Measurements from ENCODE around the gene GAGE13.
A peak's percentile ranks its signal among the peaks of the same experiment; 100 is the strongest.
"Not testable (repeated sequence)": the region's sequence is repeated elsewhere in the genome, so short reads cannot be mapped to it uniquely, and the experiment has no call there.

Gene GAGE13

DNA sequence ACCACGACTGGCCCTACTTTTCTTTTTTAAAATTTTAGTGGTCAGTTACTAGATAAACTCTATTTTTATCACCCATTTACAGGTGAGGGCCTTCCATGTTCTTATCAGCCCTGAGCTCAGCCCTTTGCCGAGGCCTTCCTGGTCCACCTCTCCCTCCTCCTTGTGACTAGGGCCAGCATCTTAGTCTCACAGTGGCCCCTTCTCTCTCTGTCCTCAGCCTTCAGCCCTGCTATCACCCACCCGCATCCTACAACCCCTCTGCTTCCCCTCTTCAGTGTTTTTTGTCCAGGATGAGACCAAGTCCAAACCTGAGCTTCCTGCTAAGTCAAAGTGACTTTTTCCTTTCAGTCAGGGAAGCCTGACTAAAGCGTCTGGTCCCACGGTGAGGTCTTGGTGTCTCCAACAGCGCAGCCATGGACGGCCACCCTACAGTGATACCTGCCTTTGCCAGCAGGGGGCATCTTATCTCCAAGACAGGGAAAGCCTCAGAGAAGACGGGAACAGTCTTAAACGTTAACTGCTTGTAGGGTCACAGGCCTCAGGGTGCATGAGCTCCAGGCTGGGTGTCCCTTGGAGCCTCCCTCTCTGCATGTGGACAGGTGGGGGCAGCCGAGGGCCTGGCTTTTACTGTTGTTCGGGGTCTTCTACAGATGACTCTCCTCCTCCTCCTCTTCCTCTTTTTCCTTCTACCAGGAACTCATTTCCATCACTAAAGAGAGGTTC lies 39.6 kb upstream of the GAGE13 start:
- DNase-seq (ENCODE audit: insufficient read length, low spot score): no peak
- TF ChIP-seq, protein P1, sequence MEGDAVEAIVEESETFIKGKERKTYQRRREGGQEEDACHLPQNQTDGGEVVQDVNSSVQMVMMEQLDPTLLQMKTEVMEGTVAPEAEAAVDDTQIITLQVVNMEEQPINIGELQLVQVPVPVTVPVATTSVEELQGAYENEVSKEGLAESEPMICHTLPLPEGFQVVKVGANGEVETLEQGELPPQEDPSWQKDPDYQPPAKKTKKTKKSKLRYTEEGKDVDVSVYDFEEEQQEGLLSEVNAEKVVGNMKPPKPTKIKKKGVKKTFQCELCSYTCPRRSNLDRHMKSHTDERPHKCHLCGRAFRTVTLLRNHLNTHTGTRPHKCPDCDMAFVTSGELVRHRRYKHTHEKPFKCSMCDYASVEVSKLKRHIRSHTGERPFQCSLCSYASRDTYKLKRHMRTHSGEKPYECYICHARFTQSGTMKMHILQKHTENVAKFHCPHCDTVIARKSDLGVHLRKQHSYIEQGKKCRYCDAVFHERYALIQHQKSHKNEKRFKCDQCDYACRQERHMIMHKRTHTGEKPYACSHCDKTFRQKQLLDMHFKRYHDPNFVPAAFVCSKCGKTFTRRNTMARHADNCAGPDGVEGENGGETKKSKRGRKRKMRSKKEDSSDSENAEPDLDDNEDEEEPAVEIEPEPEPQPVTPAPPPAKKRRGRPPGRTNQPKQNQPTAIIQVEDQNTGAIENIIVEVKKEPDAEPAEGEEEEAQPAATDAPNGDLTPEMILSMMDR (IDR thresholded peaks at IDR 0.05; ENCODE audit: insufficient read depth, missing control alignments): peak; percentile 35
- no peak for FAIRE-seq

DNA sequence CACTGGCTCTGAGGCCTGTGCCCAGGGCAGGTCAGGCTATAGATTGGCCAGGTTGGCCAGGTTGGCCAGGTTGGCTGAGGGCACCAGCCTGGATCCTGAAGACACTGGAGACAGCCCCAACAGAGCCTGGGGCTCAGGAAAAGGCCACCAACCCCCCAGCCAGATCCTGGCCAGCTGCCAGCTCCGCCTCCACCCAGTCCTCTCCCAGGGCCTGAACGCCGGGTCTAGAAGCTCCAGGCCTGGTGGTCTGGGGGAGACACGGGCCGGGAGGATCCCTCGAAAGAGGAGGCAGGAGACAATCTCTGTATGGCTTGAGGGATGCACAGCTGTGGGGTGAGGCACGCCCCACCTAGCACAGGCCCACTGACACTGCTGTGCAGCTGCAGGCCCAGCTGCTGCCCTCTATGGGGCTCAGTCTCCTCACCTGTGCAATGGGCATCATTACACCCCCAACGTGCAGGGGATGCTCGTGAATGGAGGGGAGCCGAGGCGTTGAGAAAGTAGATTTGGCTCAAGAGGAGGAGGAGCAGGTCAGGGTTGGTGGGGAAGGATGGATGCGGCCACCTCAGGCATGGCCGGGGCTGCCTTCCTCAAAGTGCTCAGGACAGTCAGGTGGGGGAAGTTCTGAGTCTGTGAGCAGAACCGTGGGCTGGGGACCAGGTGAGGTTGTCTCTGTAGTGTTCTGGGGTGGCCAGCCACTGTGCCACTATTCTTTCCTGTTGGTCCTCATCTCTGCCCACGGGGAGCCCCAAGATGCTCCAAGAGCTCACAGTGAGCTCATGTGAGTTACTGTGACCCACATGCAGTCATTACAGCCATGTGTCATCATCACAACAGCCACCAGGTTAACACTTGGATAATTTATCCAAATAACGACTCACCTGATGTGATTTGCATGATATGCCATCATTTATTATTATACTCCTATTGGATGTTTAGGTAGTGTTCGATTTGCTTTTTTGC lies 38.7 kb upstream of the GAGE13 start:
- TF ChIP-seq, protein P1 (IDR thresholded peaks at IDR 0.05; ENCODE audit: insufficient read depth, missing control alignments): no peak
- FAIRE-seq (no peak), DNase-seq (ENCODE audit: insufficient read length, low spot score) (no peak)

DNA sequence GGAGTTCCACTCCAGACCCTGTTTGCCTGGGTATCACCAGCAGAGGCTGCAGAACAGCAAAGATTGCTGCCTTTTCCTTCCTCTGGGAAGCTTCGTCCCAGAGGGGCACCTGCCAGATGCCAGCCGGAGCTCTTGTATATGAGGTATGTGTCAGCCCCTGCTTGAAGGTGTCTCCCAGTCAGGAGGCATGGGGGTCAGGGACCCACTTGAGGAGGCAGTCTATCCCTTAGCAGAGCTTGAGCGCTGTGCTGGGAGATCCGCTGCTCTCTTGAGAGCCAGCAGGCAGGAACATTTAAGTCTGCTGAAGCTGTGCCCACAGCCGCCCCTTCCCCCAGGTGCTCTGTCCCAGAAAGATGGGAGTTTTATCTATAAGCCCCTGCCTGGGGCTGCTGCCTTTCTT lies 32.1 kb upstream of the GAGE13 start:
- DNase-seq (ENCODE audit: insufficient read length, low spot score); FAIRE-seq: not testable (repeated sequence)

DNA sequence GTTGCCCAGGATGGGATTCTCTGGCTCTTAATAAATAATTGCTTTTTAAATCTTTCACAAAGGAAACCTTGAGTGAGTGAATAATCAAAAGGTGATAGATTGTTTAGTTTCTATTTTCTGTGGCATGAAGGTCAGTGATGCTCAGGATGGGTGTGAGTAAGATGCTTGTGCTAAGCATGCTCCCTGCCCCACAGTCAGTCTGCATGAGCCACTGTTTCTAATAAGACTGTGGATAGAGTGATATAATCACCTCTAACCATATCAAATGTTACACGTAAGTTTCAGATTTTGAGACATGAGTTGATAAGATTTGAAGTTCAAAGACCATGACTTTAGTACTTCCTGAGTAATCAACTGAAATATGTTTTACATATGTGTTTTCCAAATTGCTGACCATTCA lies 30.7 kb upstream of the GAGE13 start:
- FAIRE-seq (no peak), DNase-seq (ENCODE audit: insufficient read length, low spot score) (no peak)
- TF ChIP-seq, protein P1 (IDR thresholded peaks at IDR 0.05; ENCODE audit: insufficient read depth, missing control alignments): no peak

DNA sequence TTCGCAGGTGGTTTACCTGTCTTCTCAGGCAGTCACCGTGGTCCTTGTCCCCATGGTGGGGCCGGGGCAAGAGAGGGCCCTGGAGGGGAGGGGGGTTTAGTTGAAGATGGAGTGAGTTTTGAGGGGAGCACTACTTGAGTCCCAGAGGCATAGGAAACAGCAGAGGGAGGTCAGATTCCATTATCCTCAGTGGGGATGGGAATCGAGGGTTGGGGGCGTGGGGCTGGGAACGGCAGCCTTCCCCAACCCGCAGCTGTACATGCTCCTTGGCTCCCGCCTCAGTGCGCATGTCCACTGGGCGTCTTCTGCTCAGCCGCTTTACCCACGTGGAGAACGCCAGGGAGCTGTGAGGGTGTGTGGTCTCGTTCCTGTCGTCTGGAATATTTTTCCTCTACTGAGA lies 28.0 kb upstream of the GAGE13 start, which contains the start of gene GAGE10:
Gene GAGE10 (plus strand): TSS at position 301 of the 400 bp plus-strand sequence. CDS start 1,214 bp downstream, outside the sequence.
- FAIRE-seq: no peak
- TF ChIP-seq, protein P1 (IDR thresholded peaks at IDR 0.05; ENCODE audit: insufficient read depth, missing control alignments): no peak

DNA sequence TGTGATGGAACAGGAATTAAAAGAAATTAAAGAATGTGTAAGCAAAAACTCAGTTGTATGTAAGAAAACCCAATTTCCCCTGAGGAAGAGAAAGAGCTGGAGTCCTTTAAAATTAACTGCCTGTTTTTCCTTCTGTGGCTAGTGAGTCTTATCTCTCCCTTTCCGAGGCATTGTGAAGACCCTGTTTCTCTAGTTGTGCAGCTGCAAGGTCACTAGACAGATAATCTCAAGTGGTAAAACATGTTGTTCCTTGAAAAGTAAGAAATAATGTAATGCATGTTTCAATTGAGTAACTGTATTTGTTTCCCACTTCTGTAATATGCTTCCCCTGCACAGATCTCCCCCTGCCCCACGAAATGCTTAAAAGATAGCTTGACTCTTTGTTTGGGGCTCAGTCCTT lies 23.6 kb upstream of the GAGE13 start:
- FAIRE-seq; DNase-seq (ENCODE audit: insufficient read length, low spot score): not testable (repeated sequence)

More for the DNA sequence above, 28.0 kb upstream of the GAGE13 start, which contains the start of gene GAGE10:
- DNase-seq (ENCODE audit: insufficient read length, low spot score): no peak

DNA sequence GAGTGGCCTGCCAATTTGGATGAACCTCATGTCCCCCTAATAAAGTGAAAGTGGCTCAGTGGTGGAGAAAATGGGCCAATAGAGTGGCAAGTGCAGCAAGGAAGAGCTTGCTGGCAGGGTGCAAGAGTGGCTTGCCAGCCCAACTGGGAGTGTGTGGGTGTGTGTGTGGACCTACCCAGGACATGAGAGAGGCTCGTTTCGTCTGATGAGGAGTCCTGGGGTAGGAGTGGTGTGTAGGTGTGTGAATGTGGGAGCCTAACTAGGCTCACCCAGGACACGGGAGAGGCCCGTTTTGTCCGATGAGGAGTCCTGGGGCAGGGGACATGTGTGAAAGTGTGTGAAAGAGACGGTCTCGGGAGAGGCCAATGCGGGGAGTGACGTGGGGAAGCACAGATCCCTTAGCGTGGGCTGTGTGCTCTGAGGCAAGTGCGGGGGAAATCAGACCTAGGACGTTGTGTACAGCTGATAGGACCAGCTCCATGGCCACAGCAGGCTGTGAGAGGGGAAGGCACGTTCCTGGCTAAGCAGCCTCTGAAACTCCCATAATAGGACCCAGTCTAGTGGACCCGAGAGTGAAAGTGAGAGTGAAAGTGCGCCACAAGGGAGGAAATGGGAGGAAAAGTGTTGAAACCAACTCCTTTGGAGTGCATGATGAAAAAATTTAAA lies 22.6 kb upstream of the GAGE13 start:
- TF ChIP-seq, protein P1 (IDR thresholded peaks at IDR 0.05; ENCODE audit: insufficient read depth, missing control alignments): no peak
- DNase-seq (ENCODE audit: insufficient read length, low spot score) (no peak), FAIRE-seq (no peak)
